Central memory CD8-positive, alpha-beta T cell (primary cell): ENCODE data around the gene APOM.
A peak's percentile ranks its signal among the peaks of the same experiment; 100 is the strongest.

ENCODE experiments used
- ATAC-seq: fragments of 150-1000 bp; cut with Tn5 transposase; replicated peaks from 2 replicates; pipeline ENCODE4 v1.10.0; 2022; ENCODE audit warnings: mild to moderate bottlenecking, moderate FRiP score, moderate number of reproducible peaks; ENCODE audit not compliant: poor library complexity, severe bottlenecking; ENCODE audit errors: extremely low read depth
- DNase-seq, 2 donors: peaks; one replicate each; pipeline ENCODE4 v3.0.0; 2021; ENCODE audit warnings: low spot score in 2 of 2
- H3K27ac Mint-ChIP-seq: one replicate; pipeline ENCODE4 v1.8.0; 2022; ENCODE audit warnings: low read depth, mild to moderate bottlenecking, moderate library complexity, mixed read lengths
- H3K27me3 Mint-ChIP-seq: one replicate; pipeline ENCODE4 v1.8.0; 2022; ENCODE audit warnings: mixed read lengths
- H3K36me3 Mint-ChIP-seq: one replicate; pipeline ENCODE4 v1.8.0; 2022; ENCODE audit warnings: mild to moderate bottlenecking, moderate library complexity, mixed read lengths; ENCODE audit not compliant: insufficient read depth
- H3K4me1 Mint-ChIP-seq: one replicate; pipeline ENCODE4 v1.8.0; 2022; ENCODE audit warnings: mixed read lengths
- H3K4me3 Mint-ChIP-seq: one replicate; pipeline ENCODE4 v1.8.0; 2022; ENCODE audit warnings: mild to moderate bottlenecking, moderate library complexity, mixed read lengths
- H3K9me3 Mint-ChIP-seq: one replicate; pipeline ENCODE4 v1.8.0; 2022; ENCODE audit warnings: mixed read lengths

The APOM gene

DNA sequence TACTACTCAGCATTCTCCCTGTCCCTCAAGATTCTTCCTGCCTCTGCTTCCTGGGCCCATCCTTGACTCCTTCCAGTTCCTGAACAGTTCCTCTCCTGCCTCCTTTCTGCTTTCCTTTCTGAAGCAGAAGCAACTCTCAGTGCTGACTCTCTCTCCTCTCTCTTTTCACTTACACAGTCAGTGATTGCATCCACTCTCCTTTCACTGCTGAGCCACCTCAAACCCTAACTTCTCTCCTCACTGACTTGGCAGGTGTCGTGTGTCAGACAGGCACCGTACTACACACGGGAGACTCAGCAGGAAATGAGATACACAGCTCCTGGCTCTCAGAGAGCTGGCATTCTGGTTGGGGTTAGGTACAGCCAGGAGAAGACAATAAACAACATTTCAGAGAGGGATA, 41.9 kb downstream of the APOM start:
- ATAC-seq (no peak), DNase-seq (no peak)
- Mint-ChIP-seq H3K27me3 (no peaks in the 10 kb centered on the region), H3K9me3 (no peaks in the 10 kb centered on the region), H3K27ac (peak overlapping the region; percentile 60), H3K4me3 (no peak overlapping the region), H3K36me3 (peaks cover 52% of the 10 kb centered on the region), H3K4me1 (peaks cover 33% of the 10 kb centered on the region)

DNA sequence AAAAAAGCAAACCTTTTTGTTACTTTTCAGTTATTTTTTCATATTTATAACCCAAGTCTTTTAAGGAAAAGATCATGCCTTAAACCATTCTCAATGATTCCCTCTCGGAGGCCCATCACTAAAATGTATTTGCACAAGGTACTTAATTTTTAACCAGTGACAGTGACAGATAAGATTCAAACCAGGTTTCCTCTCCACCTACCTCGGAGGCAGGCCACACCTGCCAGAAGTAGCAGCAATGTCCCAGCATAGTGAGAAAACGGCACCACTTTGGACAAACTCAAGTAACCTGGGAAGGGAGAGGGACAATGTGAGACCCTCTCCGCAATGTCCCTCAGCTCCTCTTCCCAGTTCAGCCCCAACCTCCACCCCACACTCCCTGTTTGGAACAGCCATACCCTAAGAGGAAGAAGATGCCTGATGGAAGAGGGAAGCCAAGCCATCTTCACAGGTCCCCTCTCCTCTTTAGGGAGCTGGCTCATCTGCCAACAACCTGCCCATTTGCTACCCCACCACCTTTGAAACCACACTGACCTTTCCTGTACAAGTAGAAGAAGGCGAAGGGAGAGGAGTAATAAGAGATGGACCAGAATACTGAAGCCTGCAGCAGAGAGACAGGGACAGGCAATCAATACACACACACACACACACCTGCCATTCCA, 45.2 kb downstream of the APOM start:
- Mint-ChIP-seq H3K4me3 (peak overlapping the region; percentile 96), H3K9me3 (no peaks in the 10 kb centered on the region), H3K36me3 (peaks cover 35% of the 10 kb centered on the region), H3K27ac (no peak overlapping the region), H3K27me3 (no peaks in the 10 kb centered on the region), H3K4me1 (peaks cover 40% of the 10 kb centered on the region)
- no peak for ATAC-seq
- no peak for DNase-seq

DNA sequence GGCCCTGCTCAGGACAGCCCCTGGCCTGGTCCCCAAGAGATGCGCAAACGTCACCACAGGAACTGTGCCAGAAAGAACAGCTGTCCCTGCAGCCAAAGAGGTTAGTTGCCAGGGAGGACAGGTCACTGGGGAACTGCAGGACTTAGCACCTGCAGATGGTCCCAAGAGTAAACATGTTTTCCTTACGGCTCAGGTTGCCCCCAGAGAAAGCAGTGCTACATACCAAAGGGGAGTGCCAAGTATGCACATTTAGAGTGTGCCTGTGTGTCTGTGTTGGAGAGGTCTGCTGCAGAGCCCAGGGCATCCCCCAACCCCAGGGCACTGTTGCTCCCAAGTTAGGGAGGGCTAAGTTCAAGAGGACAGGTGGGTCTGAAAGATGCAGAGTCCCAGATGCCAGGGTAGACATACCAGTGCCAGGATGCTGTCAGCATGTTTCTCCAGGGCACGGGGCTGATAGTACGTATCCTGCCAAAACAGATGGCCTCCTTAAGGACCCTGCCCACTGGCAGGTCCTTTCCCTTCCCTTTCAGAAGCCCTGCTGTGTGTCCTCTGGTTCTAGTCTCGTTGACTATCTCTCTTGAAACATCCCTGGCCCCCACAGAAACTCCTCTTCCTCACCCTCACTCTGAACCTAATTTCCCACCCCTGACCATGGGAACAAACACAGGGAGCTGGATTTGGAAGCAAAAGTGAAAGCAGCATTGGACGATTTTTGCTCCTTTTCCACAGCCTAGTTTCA, 46.1 kb downstream of the APOM start:
- Mint-ChIP-seq H3K27ac (peak overlapping the region; percentile 99), H3K9me3 (no peaks in the 10 kb centered on the region), H3K36me3 (peaks cover 27% of the 10 kb centered on the region), H3K4me3 (peak overlapping the region; percentile 96), H3K4me1 (peaks cover 38% of the 10 kb centered on the region), H3K27me3 (no peaks in the 10 kb centered on the region)
- DNase-seq = no peak
- no peak for ATAC-seq

DNA sequence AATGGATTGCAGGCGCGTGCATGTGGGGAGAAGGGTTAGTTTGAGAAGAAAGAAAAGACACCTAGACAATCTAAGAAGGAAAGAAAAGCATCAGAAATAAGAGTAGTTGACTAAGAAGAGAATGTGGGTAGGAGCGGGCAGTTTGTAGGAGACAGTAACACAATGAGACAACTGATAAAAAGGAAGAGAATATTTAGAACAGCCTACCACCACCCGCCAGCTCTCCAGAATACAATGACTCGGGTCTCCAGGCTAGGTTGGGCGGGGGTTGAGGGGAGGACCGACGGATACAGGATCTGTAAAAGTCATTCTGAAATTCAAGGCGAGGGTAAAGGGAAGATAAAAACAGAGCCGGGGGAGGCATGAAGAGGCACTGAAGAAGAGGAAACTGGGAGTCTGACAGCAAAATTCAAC, 46.7 kb downstream of the APOM start:
- peaks cover 26% of the 10 kb centered on the region for H3K36me3 Mint-ChIP-seq
- peak; percentile 2 for ATAC-seq
- H3K9me3 Mint-ChIP-seq = no peaks in the 10 kb centered on the region
- H3K4me1 Mint-ChIP-seq = peaks cover 32% of the 10 kb centered on the region
- H3K27me3 Mint-ChIP-seq = no peaks in the 10 kb centered on the region
- H3K27ac Mint-ChIP-seq = peak overlapping the region; percentile 99
- peak overlapping the region; percentile 96 for H3K4me3 Mint-ChIP-seq
- no peak for DNase-seq

DNA sequence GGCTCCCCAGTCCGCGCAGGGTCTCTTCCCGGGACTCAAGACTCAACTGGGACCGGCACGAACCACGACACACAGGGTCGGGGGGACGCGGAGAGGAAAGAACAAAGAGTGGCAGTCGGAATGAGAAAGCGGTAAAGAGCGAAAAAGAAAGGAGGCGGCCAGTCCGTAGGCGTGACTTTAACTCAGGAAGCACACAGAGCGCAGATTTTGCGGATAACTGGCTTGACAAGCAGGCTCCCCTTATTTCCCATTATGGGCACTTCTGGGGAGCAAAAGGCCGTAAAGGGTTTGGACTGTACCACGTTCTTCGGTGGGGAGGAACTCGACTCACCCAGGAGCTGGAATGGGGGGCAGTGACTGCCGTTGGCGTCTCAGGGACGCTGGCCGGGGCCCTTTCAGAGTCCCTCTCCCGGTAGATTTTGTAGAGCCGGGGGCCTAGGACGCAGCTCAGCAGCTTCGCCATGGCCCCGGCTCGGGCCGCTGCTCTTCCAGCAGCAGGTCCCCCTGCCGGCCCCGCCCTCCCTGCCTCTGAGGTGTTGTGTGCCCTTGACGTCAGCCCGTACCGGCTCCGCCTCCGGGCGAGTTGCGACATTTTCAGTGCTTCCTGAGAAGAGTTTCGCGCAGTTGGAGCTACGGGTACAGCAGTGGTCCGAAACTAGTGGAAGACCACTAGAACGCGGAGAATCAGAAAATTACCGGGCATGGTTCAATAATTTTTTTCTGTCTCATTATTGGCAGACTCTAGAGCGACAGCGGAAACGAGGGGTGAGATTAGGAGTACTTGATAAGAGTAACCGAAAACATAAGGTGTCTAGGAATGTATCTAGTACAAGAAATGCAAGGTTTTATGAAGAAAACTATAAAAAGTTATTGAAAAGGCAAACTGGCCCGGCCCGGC, 47.4 kb downstream of the APOM start, which contains the start of gene ABHD16A:
Gene ABHD16A (minus strand): TSS at position 506 of the 898 bp plus-strand sequence. CDS start 43 bp downstream, at position 463.
- H3K36me3 Mint-ChIP-seq = peaks cover 21% of the 10 kb centered on the region
- H3K4me3 Mint-ChIP-seq = peak within 1 kb of the TSS; percentile 96
- H3K4me1 Mint-ChIP-seq = peaks cover 26% of the 10 kb centered on the region
- H3K27me3 Mint-ChIP-seq = no peaks in the 10 kb centered on the region
- H3K9me3 Mint-ChIP-seq = no peaks in the 10 kb centered on the region
- peak; percentile 95 for ATAC-seq
- DNase-seq = peak; percentile 92 to 96
- peak within 1 kb of the TSS; percentile 99 for H3K27ac Mint-ChIP-seq

DNA sequence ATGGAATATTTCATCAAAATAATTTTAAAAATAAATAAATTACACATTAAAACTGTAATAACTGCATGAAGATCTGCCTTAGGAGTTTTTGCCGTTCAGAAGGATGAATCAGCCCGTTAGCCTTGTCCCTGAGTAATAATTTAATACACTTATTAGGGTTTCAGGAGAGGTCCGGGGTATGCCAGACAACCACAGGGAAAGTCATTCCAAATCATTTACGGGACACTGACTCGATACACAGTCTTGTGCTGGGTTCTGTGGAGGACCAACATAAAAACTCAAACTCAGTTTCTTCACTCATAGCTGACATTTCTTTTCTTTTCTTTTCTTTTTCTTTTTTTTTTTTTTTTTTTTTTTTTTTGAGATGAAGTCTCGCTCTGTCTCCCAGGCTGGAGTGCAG, 50.2 kb downstream of the APOM start:
- ATAC-seq (no peak), DNase-seq (no peak)
- Mint-ChIP-seq H3K4me1 (peaks cover 28% of the 10 kb centered on the region), H3K36me3 (peaks cover 14% of the 10 kb centered on the region), H3K27ac (no peak overlapping the region), H3K9me3 (no peaks in the 10 kb centered on the region), H3K27me3 (no peaks in the 10 kb centered on the region), H3K4me3 (no peak overlapping the region)

DNA sequence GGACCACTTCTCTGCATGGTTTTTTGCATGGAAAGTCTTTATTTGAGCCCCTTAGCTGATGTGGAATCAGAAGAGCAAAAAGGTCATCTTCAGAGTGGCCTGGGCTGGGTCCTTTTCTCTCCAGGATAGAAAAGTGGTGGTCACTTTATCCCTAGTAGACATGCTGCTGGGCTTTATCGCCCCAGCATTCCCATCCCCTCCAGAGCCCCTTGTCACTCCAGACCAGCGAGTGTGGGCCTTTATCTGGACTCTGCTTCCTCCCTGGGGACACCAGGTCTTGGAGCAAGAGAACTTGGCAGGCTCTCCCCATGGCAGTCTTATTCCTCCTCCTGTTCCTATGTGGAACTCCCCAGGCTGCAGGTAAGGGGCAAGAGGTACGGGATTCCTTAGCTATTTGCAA, 50.9 kb downstream of the APOM start, which contains the start of gene LY6G6F:
Gene LY6G6F (plus strand): TSS at position 268 of the 400 bp plus-strand sequence. CDS start 41 bp downstream, at position 309.
- H3K4me3 Mint-ChIP-seq = no peak within 1 kb of the TSS
- ATAC-seq (no peak), DNase-seq (no peak)
- no peak within 1 kb of the TSS for H3K27ac Mint-ChIP-seq
- no peaks in the 10 kb centered on the region for H3K9me3 Mint-ChIP-seq
- peaks cover 28% of the 10 kb centered on the region for H3K4me1 Mint-ChIP-seq
- H3K36me3 Mint-ChIP-seq = peaks cover 11% of the 10 kb centered on the region
- H3K27me3 Mint-ChIP-seq = no peaks in the 10 kb centered on the region

DNA sequence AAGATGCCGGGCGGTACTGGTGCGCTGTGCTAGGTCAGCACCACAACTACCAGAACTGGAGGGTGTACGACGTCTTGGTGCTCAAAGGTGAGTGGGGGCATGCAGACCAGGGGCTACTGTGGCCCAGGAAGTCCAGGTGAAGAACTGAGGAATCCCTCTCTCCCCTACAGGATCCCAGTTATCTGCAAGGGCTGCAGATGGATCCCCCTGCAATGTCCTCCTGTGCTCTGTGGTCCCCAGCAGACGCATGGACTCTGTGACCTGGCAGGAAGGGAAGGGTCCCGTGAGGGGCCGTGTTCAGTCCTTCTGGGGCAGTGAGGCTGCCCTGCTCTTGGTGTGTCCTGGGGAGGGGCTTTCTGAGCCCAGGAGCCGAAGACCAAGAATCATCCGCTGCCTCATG, 52.0 kb downstream of the APOM start:
- Mint-ChIP-seq H3K27me3 (no peaks in the 10 kb centered on the region), H3K4me3 (no peak overlapping the region), H3K27ac (no peak overlapping the region), H3K36me3 (peaks cover 6% of the 10 kb centered on the region), H3K4me1 (peaks cover 23% of the 10 kb centered on the region), H3K9me3 (no peaks in the 10 kb centered on the region)
- ATAC-seq = no peak
- DNase-seq = no peak
